ENCODE data around the gene SGPL1.

SGPL1 gene

GRCh38 chr10:70864935-70865334 lies 49.2 kb downstream of the SGPL1 start:
- Histone ChIP-seq H3K4me1 (ENCODE audit: insufficient read depth, low read length) (no peaks in the 10 kb centered on the region), H3K27me3 (ENCODE audit: insufficient read depth, low read length) (no peaks in the 10 kb centered on the region), H3K36me3 (ENCODE audit: insufficient read depth, low read length) (peaks cover 39% of the 10 kb centered on the region), H3K4me3 (ENCODE audit: low read length) (no peak overlapping the region), H2AFZ (ENCODE audit: low read depth, low read length) (no peak overlapping the region), H3K9me3 (ENCODE audit: low read length) (no peaks in the 10 kb centered on the region)

GRCh38 chr10:70866424-70866823 lies 50.7 kb downstream of the SGPL1 start:
- Histone ChIP-seq H2AFZ (ENCODE audit: low read depth, low read length) (no peak overlapping the region), H3K27me3 (ENCODE audit: insufficient read depth, low read length) (no peaks in the 10 kb centered on the region), H3K4me3 (ENCODE audit: low read length) (no peak overlapping the region), H3K36me3 (ENCODE audit: insufficient read depth, low read length) (peaks cover 33% of the 10 kb centered on the region), H3K4me1 (ENCODE audit: insufficient read depth, low read length) (no peaks in the 10 kb centered on the region), H3K9me3 (ENCODE audit: low read length) (no peaks in the 10 kb centered on the region)

GRCh38 chr10:70872291-70872690 lies 56.5 kb downstream of the SGPL1 start:
- Histone ChIP-seq H3K9me3 (ENCODE audit: low read length) (no peaks in the 10 kb centered on the region), H3K4me3 (ENCODE audit: low read length) (no peak overlapping the region), H2AFZ (ENCODE audit: low read depth, low read length) (no peak overlapping the region), H3K4me1 (ENCODE audit: insufficient read depth, low read length) (no peaks in the 10 kb centered on the region), H3K36me3 (ENCODE audit: insufficient read depth, low read length) (peaks cover 59% of the 10 kb centered on the region), H3K27me3 (ENCODE audit: insufficient read depth, low read length) (no peaks in the 10 kb centered on the region)

- Histone ChIP-seq H3K27me3 (ENCODE audit: insufficient read depth, low read length) (no peaks in the 10 kb centered on the region), H3K4me1 (ENCODE audit: insufficient read depth, low read length) (no peaks in the 10 kb centered on the region), H3K9me3 (ENCODE audit: low read length) (no peaks in the 10 kb centered on the region), H3K4me3 (ENCODE audit: low read length) (no peak overlapping the region), H2AFZ (ENCODE audit: low read depth, low read length) (no peak overlapping the region), H3K36me3 (ENCODE audit: insufficient read depth, low read length) (peaks cover 65% of the 10 kb centered on the region)
Measured at GRCh38 chr10:70874061-70874460, 58.3 kb downstream of the SGPL1 start.

- no peak overlapping the region for H2AFZ ChIP-seq (ENCODE audit: low read depth, low read length)
- H3K4me1 ChIP-seq (ENCODE audit: insufficient read depth, low read length) = no peaks in the 10 kb centered on the region
- H3K9me3 ChIP-seq (ENCODE audit: low read length) = no peaks in the 10 kb centered on the region
- H3K27me3 ChIP-seq (ENCODE audit: insufficient read depth, low read length) = no peaks in the 10 kb centered on the region
- H3K36me3 ChIP-seq (ENCODE audit: insufficient read depth, low read length) = peaks cover 50% of the 10 kb centered on the region
- H3K4me3 ChIP-seq (ENCODE audit: low read length) = no peak overlapping the region
Measured at GRCh38 chr10:70879207-70879606, 63.5 kb downstream of the SGPL1 start.

GRCh38 chr10:70880077-70880534 lies 64.4 kb downstream of the SGPL1 start:
- Histone ChIP-seq H3K4me3 (ENCODE audit: low read length) (no peak overlapping the region), H3K36me3 (ENCODE audit: insufficient read depth, low read length) (peaks cover 50% of the 10 kb centered on the region), H3K27me3 (ENCODE audit: insufficient read depth, low read length) (no peaks in the 10 kb centered on the region), H2AFZ (ENCODE audit: low read depth, low read length) (no peak overlapping the region), H3K9me3 (ENCODE audit: low read length) (no peaks in the 10 kb centered on the region), H3K4me1 (ENCODE audit: insufficient read depth, low read length) (no peaks in the 10 kb centered on the region)

GRCh38 chr10:70884741-70885140 lies 69.0 kb downstream of the SGPL1 start:
- H3K36me3 ChIP-seq (ENCODE audit: insufficient read depth, low read length) = peaks cover 13% of the 10 kb centered on the region
- no peak overlapping the region for H2AFZ ChIP-seq (ENCODE audit: low read depth, low read length)
- H3K4me1 ChIP-seq (ENCODE audit: insufficient read depth, low read length) = peaks cover 4% of the 10 kb centered on the region
- no peak overlapping the region for H3K4me3 ChIP-seq (ENCODE audit: low read length)
- no peaks in the 10 kb centered on the region for H3K9me3 ChIP-seq (ENCODE audit: low read length)
- no peaks in the 10 kb centered on the region for H3K27me3 ChIP-seq (ENCODE audit: insufficient read depth, low read length)

GRCh38 chr10:70885481-70885880 lies 69.7 kb downstream of the SGPL1 start:
- Histone ChIP-seq H3K27me3 (ENCODE audit: insufficient read depth, low read length) (no peaks in the 10 kb centered on the region), H3K4me1 (ENCODE audit: insufficient read depth, low read length) (peaks cover 4% of the 10 kb centered on the region), H3K36me3 (ENCODE audit: insufficient read depth, low read length) (peaks cover 13% of the 10 kb centered on the region), H2AFZ (ENCODE audit: low read depth, low read length) (no peak overlapping the region), H3K9me3 (ENCODE audit: low read length) (no peaks in the 10 kb centered on the region), H3K4me3 (ENCODE audit: low read length) (no peak overlapping the region)

- Histone ChIP-seq H3K9me3 (ENCODE audit: low read length) (no peaks in the 10 kb centered on the region), H3K27me3 (ENCODE audit: insufficient read depth, low read length) (no peaks in the 10 kb centered on the region), H2AFZ (ENCODE audit: low read depth, low read length) (no peak overlapping the region), H3K4me1 (ENCODE audit: insufficient read depth, low read length) (peaks cover 9% of the 10 kb centered on the region), H3K36me3 (ENCODE audit: insufficient read depth, low read length) (peaks cover 13% of the 10 kb centered on the region), H3K4me3 (ENCODE audit: low read length) (no peak overlapping the region)
Measured at GRCh38 chr10:70885931-70886903, 70.5 kb downstream of the SGPL1 start.

- Histone ChIP-seq H3K27me3 (ENCODE audit: insufficient read depth, low read length) (no peaks in the 10 kb centered on the region), H2AFZ (ENCODE audit: low read depth, low read length) (peak overlapping the region; percentile 90), H3K4me1 (ENCODE audit: insufficient read depth, low read length) (peaks cover 9% of the 10 kb centered on the region), H3K4me3 (ENCODE audit: low read length) (peak overlapping the region; percentile 76), H3K36me3 (ENCODE audit: insufficient read depth, low read length) (peaks cover 6% of the 10 kb centered on the region), H3K9me3 (ENCODE audit: low read length) (no peaks in the 10 kb centered on the region)
Measured at GRCh38 chr10:70886921-70887665, 71.3 kb downstream of the SGPL1 start.

- no peaks in the 10 kb centered on the region for H3K27me3 ChIP-seq (ENCODE audit: insufficient read depth, low read length)
- H3K9me3 ChIP-seq (ENCODE audit: low read length) = no peaks in the 10 kb centered on the region
- peak within 1 kb of the TSS; percentile 76 for H3K4me3 ChIP-seq (ENCODE audit: low read length)
- H2AFZ ChIP-seq (ENCODE audit: low read depth, low read length) = peak within 1 kb of the TSS; percentile 90
- no peaks in the 10 kb centered on the region for H3K36me3 ChIP-seq (ENCODE audit: insufficient read depth, low read length)
- H3K4me1 ChIP-seq (ENCODE audit: insufficient read depth, low read length) = peaks cover 9% of the 10 kb centered on the region
Measured at GRCh38 chr10:70887804-70888800, 72.4 kb downstream of the SGPL1 start, which contains the start of gene PCBD1. PCBD1 (minus strand) TSS chr10:70888565; CDS start chr10:70888533, 32 bp downstream.

GRCh38 chr10:70889291-70889690 lies 73.5 kb downstream of the SGPL1 start:
- Histone ChIP-seq H3K4me3 (ENCODE audit: low read length) (no peak overlapping the region), H2AFZ (ENCODE audit: low read depth, low read length) (no peak overlapping the region), H3K9me3 (ENCODE audit: low read length) (no peaks in the 10 kb centered on the region)

More at GRCh38 chr10:70889291-70889690, 73.5 kb downstream of the SGPL1 start:
- H3K4me1 ChIP-seq (ENCODE audit: insufficient read depth, low read length) = peaks cover 9% of the 10 kb centered on the region
- no peaks in the 10 kb centered on the region for H3K36me3 ChIP-seq (ENCODE audit: insufficient read depth, low read length)
- H3K27me3 ChIP-seq (ENCODE audit: insufficient read depth, low read length) = no peaks in the 10 kb centered on the region
